Stimulated activated CD4-positive, alpha-beta T cell treated with anti-CD3 and anti-CD28 coated beads, Interleukin-1b, Interleukin-23, amount 100 ng/mL, for 4 hours (primary cell): ENCODE data around the gene RLF.
A peak's percentile ranks its signal among the peaks of the same experiment; 100 is the strongest.

Experiments used
- DNase-seq, 2 donors: peaks; one replicate each; pipeline ENCODE4 v3.0.0-alpha.2; 2020; ENCODE audit warnings: low read depth in 2 of 2

RLF gene

DNA sequence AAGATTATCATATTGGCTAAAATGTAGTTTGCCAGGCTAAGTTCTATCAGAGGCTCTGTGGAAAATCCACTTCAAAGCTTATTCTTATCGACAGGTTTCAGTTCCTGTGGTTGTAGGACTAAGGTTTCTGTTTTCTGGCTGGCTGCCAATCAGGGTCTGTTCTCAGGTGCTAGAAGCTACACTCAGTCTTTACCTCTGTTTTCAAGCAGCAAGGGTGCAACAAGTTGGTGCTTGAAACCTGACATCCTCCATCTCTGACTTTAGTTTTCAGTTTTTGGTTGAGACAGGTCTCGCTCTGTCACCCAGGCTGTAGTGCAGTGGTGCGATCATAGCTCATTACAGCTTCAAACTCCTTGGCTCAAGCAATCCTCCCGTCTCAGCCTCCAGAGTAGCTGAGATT, 71.3 kb downstream of the RLF start:
- peak in 1 of 2 donors; percentile 29 for DNase-seq

GRCh38 chr1:40239626-40240025, 78.4 kb downstream of the RLF start:
- no peak for DNase-seq

- DNase-seq: no peak
Observed at GRCh38 chr1:40240390-40240789, 79.2 kb downstream of the RLF start.

DNA sequence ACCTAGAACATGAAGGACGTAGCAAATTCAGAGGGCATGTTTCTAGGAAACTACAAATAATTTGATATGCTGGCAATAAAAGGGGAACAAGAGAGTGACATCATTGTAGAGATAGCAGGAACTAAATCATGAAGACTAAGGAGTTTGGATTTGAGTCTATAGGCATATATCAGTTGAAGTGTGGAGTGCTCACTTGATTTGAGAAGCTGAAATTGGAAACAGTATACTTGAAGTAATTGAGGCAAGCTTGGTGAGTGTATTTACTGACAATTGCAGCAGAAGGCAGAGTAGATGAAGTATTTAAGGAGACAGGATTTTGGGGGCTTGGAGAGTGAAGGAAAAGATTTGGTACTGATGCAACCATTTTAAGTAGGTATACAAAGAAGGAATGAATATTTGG, 80.2 kb downstream of the RLF start:
- DNase-seq: no peak

GRCh38 chr1:40243351-40243750, 82.2 kb downstream of the RLF start:
- DNase-seq: no peak

GRCh38 chr1:40244138-40244744, 83.1 kb downstream of the RLF start:
- DNase-seq: no peak

GRCh38 chr1:40245686-40246085, 84.5 kb downstream of the RLF start:
- DNase-seq: no peak

- no peak for DNase-seq
Observed at GRCh38 chr1:40247655-40248054, 86.5 kb downstream of the RLF start, which contains the start of gene TMCO2. TSS of gene TMCO2 (plus strand) at chr1:40247937. CDS start at chr1:40247994, 57 bp downstream.

DNA sequence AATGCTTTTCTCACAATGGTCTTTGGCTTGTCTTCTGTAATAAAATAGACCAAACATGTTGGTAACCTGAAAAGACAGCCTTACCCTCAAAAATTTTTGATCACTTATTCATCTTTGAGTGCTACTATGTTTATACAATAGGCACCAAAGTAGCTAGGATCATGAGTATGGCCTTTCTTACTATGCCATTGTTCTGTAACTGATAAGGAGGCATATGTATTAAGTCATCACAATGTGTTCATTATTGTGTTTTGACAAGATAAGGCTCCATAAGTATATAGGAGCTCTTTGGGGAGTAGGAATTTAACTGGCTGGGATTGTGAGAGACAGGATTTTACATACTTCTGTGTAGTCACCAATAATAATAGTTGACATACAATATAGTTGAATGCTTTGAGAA, 87.2 kb downstream of the RLF start:
- DNase-seq: no peak

DNA sequence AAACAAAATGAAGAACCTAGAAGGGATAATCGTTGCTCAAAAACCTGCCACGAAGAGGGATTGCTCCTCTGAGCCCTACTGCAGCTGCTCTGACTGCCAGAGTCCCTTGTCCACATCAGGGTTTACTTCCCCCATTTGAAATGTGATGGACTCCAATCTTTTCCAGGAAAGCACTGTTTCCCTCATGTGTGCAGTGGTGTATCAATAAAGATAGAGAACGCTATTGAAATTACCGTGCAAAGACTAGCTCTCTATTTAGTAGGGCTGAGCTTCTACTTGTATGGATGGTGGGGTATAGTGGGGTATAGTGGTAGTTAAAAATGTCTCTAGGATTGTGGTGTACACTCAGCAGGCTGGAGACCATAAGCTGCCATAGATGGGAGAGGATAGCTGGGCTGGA, 90.3 kb downstream of the RLF start:
- DNase-seq: no peak

DNA sequence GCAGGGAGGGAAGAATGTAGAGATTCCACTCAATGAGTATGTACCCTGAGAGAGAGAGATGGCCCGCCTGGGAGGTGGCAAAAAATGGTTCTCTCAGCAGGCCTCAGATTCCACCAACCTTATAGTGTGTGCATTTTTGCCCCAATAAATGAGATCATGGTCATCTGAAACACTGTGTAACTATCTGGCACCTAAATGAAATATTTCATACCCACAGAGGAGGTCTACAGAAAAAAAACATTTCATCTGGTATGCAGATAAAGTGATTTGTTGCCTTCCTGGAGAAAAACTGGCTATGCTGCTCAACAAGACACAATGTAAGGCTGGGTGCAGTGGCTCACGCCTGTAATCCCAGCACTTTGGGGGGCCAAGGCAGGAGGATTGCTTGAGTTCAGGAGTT, 91.4 kb downstream of the RLF start:
- no peak for DNase-seq

DNA sequence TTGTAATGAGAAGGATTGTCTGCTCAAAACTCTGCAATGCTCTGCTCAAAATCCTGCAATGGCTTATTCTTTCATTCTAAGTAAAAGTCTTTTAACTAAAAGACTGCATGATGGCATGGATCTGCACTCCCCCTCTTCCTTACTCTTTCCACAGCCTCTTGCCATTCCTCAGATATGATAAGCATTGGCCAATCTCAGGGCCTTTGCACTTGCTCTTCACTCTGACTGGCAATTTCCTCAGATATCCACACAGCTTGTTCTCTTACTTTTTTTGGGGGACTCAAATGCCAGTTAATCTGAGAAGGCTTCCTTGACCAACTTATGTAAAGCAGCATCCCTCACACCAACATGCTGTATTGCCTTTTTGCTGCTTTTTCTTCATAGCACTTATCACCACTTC, 94.0 kb downstream of the RLF start:
- DNase-seq: no peak

DNA sequence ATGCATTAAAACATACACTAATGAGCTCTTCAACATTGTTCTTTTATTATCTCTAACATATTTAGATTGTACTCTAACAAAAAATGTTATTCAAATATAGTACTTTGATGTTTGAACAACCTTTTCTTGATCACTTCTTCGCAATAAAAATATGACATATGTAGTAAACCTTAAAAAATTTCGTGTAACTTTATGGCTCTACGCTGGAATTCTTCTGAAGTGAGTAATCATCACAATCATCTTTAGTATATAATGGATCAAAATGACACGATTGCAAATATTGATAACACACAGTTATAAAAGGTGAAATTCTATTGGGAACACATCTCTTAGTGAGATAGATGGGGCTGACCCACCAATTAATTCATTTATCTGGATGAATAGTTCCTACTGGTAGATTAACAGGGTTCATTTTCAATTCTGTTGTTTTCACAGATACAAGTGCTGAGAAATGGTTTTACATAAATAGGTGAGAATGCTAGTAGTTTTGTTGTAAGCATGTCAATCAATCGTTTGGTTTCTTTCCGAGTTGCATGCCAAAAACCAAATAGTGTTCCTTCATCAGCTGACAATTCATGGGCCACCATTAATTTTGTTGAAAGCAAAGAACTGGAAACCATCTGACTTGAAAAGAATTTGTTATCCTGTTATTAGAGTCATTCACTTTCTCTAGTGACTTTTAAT, 95.4 kb downstream of the RLF start:
- no peak for DNase-seq

DNA sequence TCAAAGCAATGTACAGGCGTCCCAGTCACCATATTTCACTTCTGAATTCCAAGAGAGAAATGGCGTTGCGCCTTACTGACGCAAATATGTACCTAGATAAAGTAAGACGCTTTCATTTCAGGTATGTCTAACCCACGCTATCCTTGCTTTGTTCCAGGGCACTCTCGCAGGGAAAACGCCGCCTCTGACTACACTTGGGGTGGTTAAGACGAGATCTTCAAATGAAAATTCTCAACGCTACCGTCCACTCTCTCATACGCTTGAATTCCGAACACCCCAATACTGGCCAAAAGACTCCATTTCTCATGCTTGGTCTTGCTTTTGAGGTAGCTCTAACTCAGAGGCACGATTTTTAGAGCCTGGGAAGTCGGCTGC, 96.1 kb downstream of the RLF start:
- DNase-seq: no peak

DNA sequence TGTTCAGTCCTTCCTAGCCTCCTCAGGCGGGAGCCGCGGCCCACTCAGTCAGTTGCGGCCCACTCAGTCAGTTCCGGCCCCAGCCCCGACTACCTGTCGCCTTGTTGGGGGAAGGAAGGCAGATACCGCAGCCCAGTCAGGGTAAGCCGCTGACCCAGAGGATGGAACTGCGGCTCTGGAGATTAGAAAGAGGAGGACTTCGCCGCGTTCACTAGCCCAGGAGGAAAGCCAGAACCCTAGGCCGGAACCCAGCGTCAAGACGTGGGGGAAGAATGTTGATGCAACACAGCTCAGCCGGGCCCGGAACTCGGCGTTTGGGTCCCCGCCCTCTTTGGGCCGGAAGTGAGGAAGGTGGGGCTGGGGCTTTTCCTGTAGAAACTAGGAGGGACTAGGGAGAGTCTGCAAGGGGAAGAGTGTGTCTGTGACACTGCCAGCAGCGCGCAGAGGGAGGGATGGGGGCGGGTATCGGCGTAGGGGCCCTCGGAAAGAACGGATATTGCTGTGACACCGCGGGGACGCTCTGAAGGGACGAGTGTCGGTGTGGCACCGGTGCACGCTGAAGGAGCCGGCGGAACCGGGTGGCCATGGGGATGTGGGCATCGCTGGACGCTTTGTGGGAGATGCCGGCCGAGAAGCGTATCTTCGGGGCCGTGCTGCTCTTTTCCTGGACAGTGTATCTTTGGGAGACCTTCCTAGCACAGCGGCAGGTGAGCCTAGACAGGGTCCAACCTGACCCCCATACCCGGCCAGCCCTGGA, 96.7 kb downstream of the RLF start, which contains the start of gene ZMPSTE24:
TSS of gene ZMPSTE24 (plus strand) at position 549 of the 757 bp plus-strand sequence. CDS start at position 585, 36 bp downstream.
- peak; percentile 86 to 92 for DNase-seq

DNA sequence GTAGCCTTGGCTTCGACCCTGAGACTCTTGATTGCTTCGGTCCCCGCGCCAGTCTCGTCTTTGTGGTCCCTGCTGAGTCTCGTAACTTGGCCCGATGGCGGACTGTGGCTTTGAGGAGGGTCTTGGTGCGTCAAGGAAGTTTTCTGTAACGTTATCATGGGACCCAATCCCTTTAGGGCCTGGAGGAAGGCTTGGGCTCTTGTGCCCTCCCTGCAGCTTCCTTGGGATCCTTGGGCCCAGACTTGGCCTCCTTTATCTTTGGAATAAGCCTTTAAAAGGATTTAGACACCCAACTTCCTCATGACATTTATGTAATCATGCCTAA, 97.2 kb downstream of the RLF start:
- DNase-seq: no peak

DNA sequence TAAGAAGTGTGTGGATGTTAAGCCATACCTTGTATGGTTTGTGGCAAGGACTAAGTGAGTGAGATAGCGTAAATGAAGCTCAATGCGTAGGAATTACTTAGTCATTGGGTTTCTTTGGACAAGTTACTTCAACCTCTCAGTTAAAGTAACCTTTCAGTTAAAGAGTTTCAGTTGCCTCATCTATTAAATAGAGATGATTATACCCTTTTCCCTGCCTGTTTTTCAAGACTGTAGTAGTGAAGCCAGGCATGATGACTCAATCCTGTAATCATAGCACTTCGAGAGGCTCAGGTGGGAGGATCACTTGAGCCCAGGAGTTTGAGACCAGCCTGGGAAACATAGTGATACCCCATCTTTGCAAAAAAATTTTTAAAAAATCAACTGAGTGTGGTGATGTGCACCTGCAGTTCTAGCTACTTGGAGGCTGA, 103.2 kb downstream of the RLF start:
- no peak for DNase-seq

GRCh38 chr1:40265298-40265697, 104.1 kb downstream of the RLF start:
- no peak for DNase-seq

GRCh38 chr1:40265919-40266318, 104.7 kb downstream of the RLF start:
- no peak for DNase-seq

DNA sequence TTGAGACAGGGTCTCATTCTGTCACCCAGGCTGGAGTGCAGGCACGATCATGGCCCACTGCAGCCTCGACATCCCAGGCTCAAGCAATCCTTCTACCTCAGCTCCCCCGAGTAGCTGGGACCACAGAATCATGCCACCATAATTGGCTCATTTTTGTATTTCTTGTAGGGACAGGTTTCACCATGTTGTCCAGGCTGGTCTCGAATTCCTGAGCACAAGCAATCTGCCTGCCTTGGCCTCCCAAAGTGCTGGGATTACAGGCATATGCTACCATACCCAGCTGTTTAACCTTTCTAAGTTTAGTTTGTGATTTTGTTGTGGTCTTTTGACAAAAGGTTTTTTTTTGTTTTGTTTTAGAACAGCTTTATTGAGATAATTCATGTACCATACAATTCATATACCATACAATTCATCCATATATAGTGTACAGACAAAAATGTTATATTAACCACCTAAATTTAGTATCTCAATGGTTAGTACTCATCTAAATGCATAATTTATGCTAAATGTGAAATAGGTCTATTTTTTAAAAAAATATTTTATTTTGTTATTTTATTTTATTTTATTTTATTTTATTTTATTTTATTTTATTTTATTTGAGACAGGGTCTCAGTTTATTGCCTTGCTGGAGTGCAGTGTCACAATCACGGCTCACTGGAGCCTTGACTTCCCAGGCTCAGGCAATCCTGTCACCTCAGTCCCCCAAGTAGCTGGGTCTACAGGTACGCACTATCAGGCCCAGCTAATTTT, 105.8 kb downstream of the RLF start:
- no peak for DNase-seq

DNA sequence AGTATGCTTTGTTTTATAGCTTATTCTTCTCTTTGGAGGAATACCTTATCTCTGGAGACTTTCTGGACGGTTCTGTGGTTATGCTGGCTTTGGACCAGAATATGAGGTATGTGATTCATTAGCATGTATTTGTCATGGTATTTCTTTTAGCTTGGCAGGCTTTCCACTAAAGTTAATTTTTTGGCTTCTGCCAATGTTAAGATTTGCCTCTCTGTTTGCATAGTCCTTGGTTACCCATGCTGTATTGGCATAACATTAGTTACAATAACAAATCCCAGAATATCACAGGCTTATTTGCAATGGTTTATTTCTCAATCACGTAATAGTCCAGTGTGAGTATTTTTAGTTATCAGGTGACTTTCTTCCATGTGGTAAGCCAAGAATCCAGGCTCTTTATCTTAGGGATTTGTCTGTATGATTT, 106.6 kb downstream of the RLF start:
- no peak for DNase-seq

GRCh38 chr1:40268211-40268610, 107.0 kb downstream of the RLF start:
- no peak for DNase-seq
